ENCODE results near the gene SPATS2L.

- TF ChIP-seq CTCF (IDR thresholded peaks at IDR 0.05), result no peak
- no peak for TF ChIP-seq POLR2AphosphoS5 (IDR thresholded peaks at IDR 0.05)
- TF ChIP-seq POLR2A (IDR thresholded peaks at IDR 0.05), result no peak
These were observed 105.3 kb downstream of the SPATS2L start for GRCh38 chr2:200411831-200412230.
